ENCODE measurements around the gene PLEKHM3. TPM values are rescaled to one million over a fixed set of nuclear protein-coding genes. Genes with fewer than 3 reads are reported as not detected.

PLEKHM3 gene
- polyA plus RNA-seq, 1 donor (not counting 4 experiments of a cell fraction or from before 2014, with no cell fraction given): 2.9 TPM

- Histone ChIP-seq H3K9me1 (ENCODE audit: control insufficient read depth, extremely low read depth, insufficient read depth, low read length) (no peaks in the 10 kb centered on the region), H4K20me1 (ENCODE audit: control insufficient read depth, extremely low read depth, insufficient read depth, low read length) (no peaks in the 10 kb centered on the region), H3K4me1 (ENCODE audit: control insufficient read depth, extremely low read depth, insufficient read depth, low read length) (no peaks in the 10 kb centered on the region), H3K27me3 (ENCODE audit: control insufficient read depth, extremely low read depth, insufficient read depth, low read length) (no peaks in the 10 kb centered on the region), H2AFZ (ENCODE audit: control insufficient read depth, low read length) (no peak overlapping the region), H3K36me3 (ENCODE audit: control insufficient read depth in 2 of 2, extremely low read depth in 1 of 2, insufficient read depth in 2 of 2, low read length in 2 of 2) (no peaks in the 10 kb centered on the region), H3K4me2 (ENCODE audit: control insufficient read depth, extremely low read depth, insufficient read depth, low read depth, low read length) (no peak overlapping the region), H3K4me3 (ENCODE audit: control insufficient read depth in 2 of 3, extremely low read depth in 1 of 3, insufficient read depth in 2 of 3, low read depth in 1 of 3, low read length in 3 of 3) (no peak overlapping the region), H3K9ac (ENCODE audit: control insufficient read depth, extremely low read depth, insufficient read depth, low read length) (no peak overlapping the region), H3K79me2 (ENCODE audit: control insufficient read depth, insufficient read depth, low read length) (no peaks in the 10 kb centered on the region), H3K9me3 (ENCODE audit: control insufficient read depth, low read depth, low read length) (no peaks in the 10 kb centered on the region), H3K27ac (ENCODE audit: control insufficient read depth, insufficient read depth, low read length) (no peak overlapping the region)
- dilution Hi-C loops (cut with MboI; ENCODE audit: extremely low pct_ligation_motif_present, low sequenced_read_pairs): no loop called here
- DNase-seq (ENCODE audit: low read depth, low spot score) (no peak), FAIRE-seq (no peak)
- no peak for TF ChIP-seq EZH2 (IDR thresholded peaks at IDR 0.05; ENCODE audit: low read length)
- no peak for TF ChIP-seq CTCF (optimal IDR thresholded peaks at IDR 0.05 in 1 of 3, IDR thresholded peaks at IDR 0.05 in 1 of 3, conservative IDR thresholded peaks at IDR 0.05 in 1 of 3; ENCODE audit: extremely low read depth in 1 of 3, insufficient read depth in 2 of 3, low read length in 3 of 3)
These were observed 122.1 kb downstream of the PLEKHM3 start for GRCh38 chr2:207903236-207903635.

GRCh38 chr2:207902821-207903220, 122.5 kb downstream of the PLEKHM3 start:
- no peak overlapping the region for H2AFZ ChIP-seq (ENCODE audit: control insufficient read depth, low read length)
- H3K79me2 ChIP-seq (ENCODE audit: control insufficient read depth, insufficient read depth, low read length): no peaks in the 10 kb centered on the region
- no peaks in the 10 kb centered on the region for H3K27me3 ChIP-seq (ENCODE audit: control insufficient read depth, extremely low read depth, insufficient read depth, low read length)
- H3K4me2 ChIP-seq (ENCODE audit: control insufficient read depth, extremely low read depth, insufficient read depth, low read depth, low read length): no peak overlapping the region
- no peak for DNase-seq (ENCODE audit: low read depth, low spot score)
- no peaks in the 10 kb centered on the region for H3K4me1 ChIP-seq (ENCODE audit: control insufficient read depth, extremely low read depth, insufficient read depth, low read length)
- TF ChIP-seq EZH2 (IDR thresholded peaks at IDR 0.05; ENCODE audit: low read length) (no peak), CTCF (optimal IDR thresholded peaks at IDR 0.05 in 1 of 3, IDR thresholded peaks at IDR 0.05 in 1 of 3, conservative IDR thresholded peaks at IDR 0.05 in 1 of 3; ENCODE audit: extremely low read depth in 1 of 3, insufficient read depth in 2 of 3, low read length in 3 of 3) (no peak)
- H3K9me1 ChIP-seq (ENCODE audit: control insufficient read depth, extremely low read depth, insufficient read depth, low read length): no peaks in the 10 kb centered on the region
- no peak for FAIRE-seq
- dilution Hi-C loops (cut with MboI; ENCODE audit: extremely low pct_ligation_motif_present, low sequenced_read_pairs): no loop called here
- no peak overlapping the region for H3K27ac ChIP-seq (ENCODE audit: control insufficient read depth, insufficient read depth, low read length)
- H3K9ac ChIP-seq (ENCODE audit: control insufficient read depth, extremely low read depth, insufficient read depth, low read length): no peak overlapping the region
- H3K36me3 ChIP-seq (ENCODE audit: control insufficient read depth in 2 of 2, extremely low read depth in 1 of 2, insufficient read depth in 2 of 2, low read length in 2 of 2): no peaks in the 10 kb centered on the region
- no peaks in the 10 kb centered on the region for H3K9me3 ChIP-seq (ENCODE audit: control insufficient read depth, low read depth, low read length)
- H3K4me3 ChIP-seq (ENCODE audit: control insufficient read depth in 2 of 3, extremely low read depth in 1 of 3, insufficient read depth in 2 of 3, low read depth in 1 of 3, low read length in 3 of 3): no peak overlapping the region
- H4K20me1 ChIP-seq (ENCODE audit: control insufficient read depth, extremely low read depth, insufficient read depth, low read length): no peaks in the 10 kb centered on the region

All from keratinocyte (primary cell).